Measurements from ENCODE around the gene COX6B1. TPM values are rescaled to one million over a fixed set of nuclear protein-coding genes. Genes with fewer than 3 reads are reported as not detected.

Gene COX6B1
- polyA plus RNA-seq, 3 donors from 2014 or later = 711 to 1,050 (median 736) TPM

GRCh38 chr19:35619290-35619923 is 28.7 kb upstream of the COX6B1 start:
- no peak for DNase-seq
- Mint-ChIP-seq H3K36me3 (peaks cover 5 to 20% (median 14%) of the 10 kb centered on the region in 3 donors), H3K4me1 (no peaks in the 10 kb centered on the region), H3K4me3 (no peak overlapping the region), H3K9me3 (no peaks in the 10 kb centered on the region), H3K27me3 (ENCODE audit: low read depth in 3 of 3) (peaks cover 0 to 1% (median 0%) of the 10 kb centered on the region in 3 donors), H3K27ac (no peak overlapping the region)

GRCh38 chr19:35620001-35620400 is 28.1 kb upstream of the COX6B1 start:
- Mint-ChIP-seq H3K27ac (no peak overlapping the region), H3K9me3 (no peaks in the 10 kb centered on the region), H3K4me3 (no peak overlapping the region), H3K27me3 (ENCODE audit: low read depth in 3 of 3) (peaks cover 0 to 1% (median 0%) of the 10 kb centered on the region in 3 donors), H3K36me3 (peaks cover 5 to 18% (median 14%) of the 10 kb centered on the region in 3 donors), H3K4me1 (no peaks in the 10 kb centered on the region)
- DNase-seq = no peak

- H3K27ac Mint-ChIP-seq = peak overlapping the region in 1 of 6 donors; percentile 35
Observed at GRCh38 chr19:35621708-35622107, 26.4 kb upstream of the COX6B1 start.

GRCh38 chr19:35622750-35623149 is 25.4 kb upstream of the COX6B1 start:
- Mint-ChIP-seq H3K4me3 (no peak overlapping the region), H3K36me3 (peaks cover 0 to 13% (median 7%) of the 10 kb centered on the region in 3 donors), H3K27ac (no peak overlapping the region), H3K27me3 (ENCODE audit: low read depth in 3 of 3) (peaks cover 0 to 1% (median 0%) of the 10 kb centered on the region in 3 donors), H3K9me3 (no peaks in the 10 kb centered on the region), H3K4me1 (peaks cover 0 to 1% of the 10 kb centered on the region in 2 donors)
- DNase-seq = no peak

More at GRCh38 chr19:35621708-35622107, 26.4 kb upstream of the COX6B1 start:
- no peak for DNase-seq
- Mint-ChIP-seq H3K4me1 (peaks cover 0 to 1% of the 10 kb centered on the region in 2 donors), H3K9me3 (no peaks in the 10 kb centered on the region), H3K27me3 (ENCODE audit: low read depth in 3 of 3) (peaks cover 0 to 1% (median 0%) of the 10 kb centered on the region in 3 donors), H3K36me3 (peaks cover 0 to 13% (median 8%) of the 10 kb centered on the region in 3 donors), H3K4me3 (no peak overlapping the region)

GRCh38 chr19:35623327-35624010 is 24.7 kb upstream of the COX6B1 start:
- Mint-ChIP-seq H3K27me3 (ENCODE audit: low read depth in 3 of 3) (peaks cover 0 to 3% (median under 1%) of the 10 kb centered on the region in 3 donors), H3K36me3 (peaks cover 0 to 13% (median 7%) of the 10 kb centered on the region in 3 donors), H3K4me1 (peaks cover 5 to 7% of the 10 kb centered on the region in 2 donors), H3K4me3 (no peak overlapping the region), H3K27ac (peak overlapping the region in 2 of 6 donors; percentile 10 to 18), H3K9me3 (no peaks in the 10 kb centered on the region)
- no peak for DNase-seq

GRCh38 chr19:35628264-35628564 is 19.9 kb upstream of the COX6B1 start:
- peak overlapping the region; percentile 95 to 100 (median 99) for H3K4me3 Mint-ChIP-seq
- H3K9me3 Mint-ChIP-seq = no peaks in the 10 kb centered on the region
- peak overlapping the region; percentile 91 to 99 (median 98) for H3K27ac Mint-ChIP-seq
- DNase-seq = no peak
- H3K36me3 Mint-ChIP-seq = peaks cover 10 to 24% (median 15%) of the 10 kb centered on the region in 3 donors
- peaks cover 21 to 32% of the 10 kb centered on the region in 2 donors for H3K4me1 Mint-ChIP-seq
- peaks cover 5 to 8% (median 5%) of the 10 kb centered on the region in 3 donors for H3K27me3 Mint-ChIP-seq (ENCODE audit: low read depth in 3 of 3)

GRCh38 chr19:35628565-35629331 is 19.4 kb upstream of the COX6B1 start, which contains the start of gene RBM42:
RBM42 (plus strand) TSS chr19:35629036; CDS start chr19:35629154, 118 bp downstream.
- peaks cover 23 to 36% of the 10 kb centered on the region in 2 donors for H3K4me1 Mint-ChIP-seq
- H3K4me3 Mint-ChIP-seq = peak within 1 kb of the TSS; percentile 95 to 100 (median 99)
- H3K36me3 Mint-ChIP-seq = peaks cover 13 to 26% (median 17%) of the 10 kb centered on the region in 3 donors
- H3K27me3 Mint-ChIP-seq (ENCODE audit: low read depth in 3 of 3) = peaks cover 5 to 8% (median 5%) of the 10 kb centered on the region in 3 donors
- DNase-seq = peak; percentile 98 to 99 (median 98)
- no peaks in the 10 kb centered on the region for H3K9me3 Mint-ChIP-seq
- H3K27ac Mint-ChIP-seq = peak within 1 kb of the TSS; percentile 91 to 99 (median 98)

GRCh38 chr19:35629332-35629633 is 18.8 kb upstream of the COX6B1 start:
- Mint-ChIP-seq H3K27ac (peak overlapping the region; percentile 91 to 99 (median 98)), H3K4me1 (peaks cover 23 to 36% of the 10 kb centered on the region in 2 donors), H3K4me3 (peak overlapping the region; percentile 95 to 100 (median 99)), H3K36me3 (peaks cover 13 to 26% (median 17%) of the 10 kb centered on the region in 3 donors), H3K9me3 (no peaks in the 10 kb centered on the region), H3K27me3 (ENCODE audit: low read depth in 3 of 3) (peaks cover 5 to 8% (median 5%) of the 10 kb centered on the region in 3 donors)
- DNase-seq = no peak

GRCh38 chr19:35633727-35634440 is 14.2 kb upstream of the COX6B1 start:
- peaks cover under 1% of the 10 kb centered on the region in 3 donors for H3K27me3 Mint-ChIP-seq (ENCODE audit: low read depth in 3 of 3)
- H3K9me3 Mint-ChIP-seq = no peaks in the 10 kb centered on the region
- H3K36me3 Mint-ChIP-seq = peaks cover 13 to 38% (median 21%) of the 10 kb centered on the region in 3 donors
- no peak overlapping the region for H3K4me3 Mint-ChIP-seq
- no peak for DNase-seq
- H3K4me1 Mint-ChIP-seq = peaks cover 12 to 26% of the 10 kb centered on the region in 2 donors
- H3K27ac Mint-ChIP-seq = no peak overlapping the region

GRCh38 chr19:35636651-35637050 is 11.5 kb upstream of the COX6B1 start:
- Mint-ChIP-seq H3K4me3 (no peak overlapping the region), H3K27ac (no peak overlapping the region), H3K27me3 (ENCODE audit: low read depth in 3 of 3) (peaks cover 0 to 2% (median 0%) of the 10 kb centered on the region in 3 donors), H3K4me1 (peaks cover 6 to 11% of the 10 kb centered on the region in 2 donors), H3K9me3 (no peaks in the 10 kb centered on the region), H3K36me3 (peaks cover 10 to 29% (median 17%) of the 10 kb centered on the region in 3 donors)
- DNase-seq = no peak

- H3K27ac Mint-ChIP-seq = no peak overlapping the region
- peaks cover 5 to 24% (median 12%) of the 10 kb centered on the region in 3 donors for H3K36me3 Mint-ChIP-seq
- H3K27me3 Mint-ChIP-seq (ENCODE audit: low read depth in 3 of 3) = peaks cover 0 to 2% (median 0%) of the 10 kb centered on the region in 3 donors
- H3K4me3 Mint-ChIP-seq = no peak overlapping the region
- peaks cover 8% of the 10 kb centered on the region in 2 donors for H3K4me1 Mint-ChIP-seq
- H3K9me3 Mint-ChIP-seq = no peaks in the 10 kb centered on the region
- DNase-seq = no peak
Observed at GRCh38 chr19:35637165-35637564, 11.0 kb upstream of the COX6B1 start.

GRCh38 chr19:35639321-35639639 is 8.8 kb upstream of the COX6B1 start:
- H3K27me3 Mint-ChIP-seq (ENCODE audit: low read depth in 3 of 3) = peaks cover 0 to 2% (median 0%) of the 10 kb centered on the region in 3 donors
- peaks cover 0 to 11% (median 4%) of the 10 kb centered on the region in 3 donors for H3K36me3 Mint-ChIP-seq
- H3K9me3 Mint-ChIP-seq = no peaks in the 10 kb centered on the region
- peak overlapping the region in 1 of 6 donors; percentile 54 for H3K27ac Mint-ChIP-seq
- H3K4me3 Mint-ChIP-seq = no peak overlapping the region
- peaks cover 3 to 11% of the 10 kb centered on the region in 2 donors for H3K4me1 Mint-ChIP-seq
- no peak for DNase-seq

GRCh38 chr19:35639863-35640262 is 8.3 kb upstream of the COX6B1 start:
- H3K4me3 Mint-ChIP-seq = no peak overlapping the region
- peak overlapping the region in 1 of 6 donors; percentile 54 for H3K27ac Mint-ChIP-seq
- peaks cover 0 to 11% (median 4%) of the 10 kb centered on the region in 3 donors for H3K36me3 Mint-ChIP-seq
- no peak for DNase-seq
- no peaks in the 10 kb centered on the region for H3K9me3 Mint-ChIP-seq
- H3K27me3 Mint-ChIP-seq (ENCODE audit: low read depth in 3 of 3) = peaks cover 0 to 2% (median 0%) of the 10 kb centered on the region in 3 donors
- H3K4me1 Mint-ChIP-seq = peaks cover 8 to 17% of the 10 kb centered on the region in 2 donors

Measured in immature natural killer cell (primary cell).